HepG2 (cell line): ENCODE data around the gene SLC13A5. TPM values are rescaled to one million over a fixed set of nuclear protein-coding genes. Genes with fewer than 3 reads are reported as not detected.

Experiments used
- KDM5A ChIP-seq: fragments of 200-600 bp; sonication (generic); IDR thresholded peaks from 2 replicates; pipeline ENCODE4 v1.7.0; 2018; ENCODE audit warnings: antibody characterized with exemption, mild to moderate bottlenecking, low read length, borderline replicate concordance
- MAZ ChIP-seq, 2 experiments: sonication (generic) in 1 of 2; formaldehyde crosslinking in 1 of 2; IDR thresholded peaks; 2 replicates each; pipeline versions ENCODE4 v1.5.0 to v1.6.1; 2012 to 2020; ENCODE audit warnings: low read depth in 2 of 2, mild to moderate bottlenecking in 2 of 2, borderline replicate concordance in 1 of 2, improper control_type of control experiment in 1 of 2, low read length in 1 of 2, missing genetic modification reagents in 1 of 2, moderate library complexity in 1 of 2
- NCOR1 ChIP-seq: fragments of 200-600 bp; sonication (generic); IDR thresholded peaks from 2 replicates; pipeline ENCODE4 v1.7.0; 2017; ENCODE audit warnings: antibody characterized with exemption, low read length, borderline replicate concordance
- PATZ1 ChIP-seq: sonication (generic); formaldehyde crosslinking; IDR thresholded peaks from 2 replicates; pipeline ENCODE4 v1.4.0; 2020; ENCODE audit warnings: missing genetic modification reagents
- RBAK ChIP-seq: sonication (generic); formaldehyde crosslinking; IDR thresholded peaks from 2 replicates; pipeline ENCODE4 v1.5.1; 2020; ENCODE audit warnings: mild to moderate bottlenecking, missing genetic modification reagents
- RCOR2 ChIP-seq: IDR thresholded peaks from 2 replicates; pipeline ENCODE4 v1.6.1; 2016; ENCODE audit warnings: missing biosample characterization, missing genetic modification reagents
- RORA ChIP-seq: sonication (generic); formaldehyde crosslinking; IDR thresholded peaks from 2 replicates; pipeline ENCODE4 v1.5.0; 2020; ENCODE audit warnings: mild to moderate bottlenecking, missing genetic modification reagents, moderate library complexity
- SCMH1 ChIP-seq: sonication (generic); formaldehyde crosslinking; IDR thresholded peaks from 2 replicates; pipeline ENCODE4 v1.9.0; 2021; ENCODE audit warnings: missing genetic modification reagents, mild to moderate bottlenecking, borderline replicate concordance
- TMF1 ChIP-seq: sonication (generic); formaldehyde crosslinking; IDR thresholded peaks from 2 replicates; pipeline ENCODE4 v1.8.1; 2022; ENCODE audit warnings: low read depth, missing genetic modification reagents
- ZNF230 ChIP-seq: sonication (generic); formaldehyde crosslinking; IDR thresholded peaks from 2 replicates; pipeline ENCODE4 v1.4.0; 2020; ENCODE audit warnings: mild to moderate bottlenecking, missing genetic modification reagents
- ZNF335 ChIP-seq: sonication (generic); formaldehyde crosslinking; IDR thresholded peaks from 2 replicates; pipeline ENCODE4 v1.4.0; 2020; ENCODE audit warnings: missing genetic modification reagents
- ZNF547 ChIP-seq: sonication (generic); formaldehyde crosslinking; IDR thresholded peaks from 2 replicates; pipeline ENCODE4 v1.5.1; 2020; ENCODE audit warnings: mild to moderate bottlenecking, missing genetic modification reagents
- ZNF550 ChIP-seq: sonication (generic); formaldehyde crosslinking; IDR thresholded peaks from 2 replicates; pipeline ENCODE4 v1.4.0; 2020; ENCODE audit warnings: mild to moderate bottlenecking, missing genetic modification reagents, borderline replicate concordance
- ZNF615 ChIP-seq: sonication (generic); formaldehyde crosslinking; IDR thresholded peaks from 2 replicates; pipeline ENCODE4 v1.5.0; 2020; ENCODE audit warnings: mild to moderate bottlenecking, missing genetic modification reagents, borderline replicate concordance
- ZNF709 ChIP-seq: sonication (generic); formaldehyde crosslinking; IDR thresholded peaks from 2 replicates; pipeline ENCODE4 v1.5.0; 2020; ENCODE audit warnings: mild to moderate bottlenecking, missing genetic modification reagents
- ZNF737 ChIP-seq: sonication (generic); formaldehyde crosslinking; IDR thresholded peaks from 2 replicates; pipeline ENCODE4 v1.5.0; 2020; ENCODE audit warnings: missing genetic modification reagents, mild to moderate bottlenecking, borderline replicate concordance
- ZNF768 ChIP-seq: sonication (generic); formaldehyde crosslinking; IDR thresholded peaks from 2 replicates; pipeline ENCODE4 v1.4.0; 2020; ENCODE audit warnings: missing genetic modification reagents
- ZNF777 ChIP-seq: sonication (generic); formaldehyde crosslinking; IDR thresholded peaks from 2 replicates; pipeline ENCODE4 v1.4.0; 2020; ENCODE audit warnings: missing genetic modification reagents
- ZNF781 ChIP-seq: sonication (generic); formaldehyde crosslinking; IDR thresholded peaks from 2 replicates; pipeline ENCODE4 v1.5.1; 2020; ENCODE audit warnings: borderline replicate concordance, mild to moderate bottlenecking, missing genetic modification reagents; ENCODE audit errors: not compliant biosample characterization
- ZSCAN25 ChIP-seq: sonication (generic); formaldehyde crosslinking; IDR thresholded peaks from 2 replicates; pipeline ENCODE4 v1.8.0; 2022; ENCODE audit warnings: mild to moderate bottlenecking, missing genetic modification reagents
- polyA plus RNA-seq, 8 experiments: library from polyadenylated mRNA; depleted of rRNA in 3 of 8; stranded (reverse) in 7 of 8; unstranded in 1 of 8; fragments of >200 nt; fragmentation: Illumina TruSeq in 4 of 8; extraction: Trizol in 4 of 8; gene quantifications; 2 replicates each; pipeline versions ENCODE4 v1.2.1 to v1.2.3, GENCODE V29; 2011 to 2016; ENCODE audit warnings: low read depth in 4 of 8, missing spikeins in 1 of 8, mixed read lengths in 1 of 8; ENCODE audit not compliant: insufficient read depth in 1 of 8
- total RNA-seq, 5 experiments: library from RNA; depleted of rRNA; stranded (reverse); fragments of >200 nt; fragmentation: Illumina TruSeq; extraction: Trizol; gene quantifications; 2 replicates each; pipeline ENCODE4 v1.2.3, GENCODE V29; 2016; ENCODE audit warnings: low read depth in 1 of 5
- TF ChIP-seq, protein P1 (sequence below): sonication (generic); formaldehyde crosslinking; IDR thresholded peaks from 2 replicates; pipeline ENCODE4 v1.5.1; 2020; ENCODE audit warnings: missing genetic modification reagents, mild to moderate bottlenecking, borderline replicate concordance

Gene SLC13A5
- total and polyA plus RNA-seq, 2 of the 13 experiments (the other 11 are each of a cell fraction or from before 2014, with no cell fraction given) = 42.8 to 310 TPM

DNA sequence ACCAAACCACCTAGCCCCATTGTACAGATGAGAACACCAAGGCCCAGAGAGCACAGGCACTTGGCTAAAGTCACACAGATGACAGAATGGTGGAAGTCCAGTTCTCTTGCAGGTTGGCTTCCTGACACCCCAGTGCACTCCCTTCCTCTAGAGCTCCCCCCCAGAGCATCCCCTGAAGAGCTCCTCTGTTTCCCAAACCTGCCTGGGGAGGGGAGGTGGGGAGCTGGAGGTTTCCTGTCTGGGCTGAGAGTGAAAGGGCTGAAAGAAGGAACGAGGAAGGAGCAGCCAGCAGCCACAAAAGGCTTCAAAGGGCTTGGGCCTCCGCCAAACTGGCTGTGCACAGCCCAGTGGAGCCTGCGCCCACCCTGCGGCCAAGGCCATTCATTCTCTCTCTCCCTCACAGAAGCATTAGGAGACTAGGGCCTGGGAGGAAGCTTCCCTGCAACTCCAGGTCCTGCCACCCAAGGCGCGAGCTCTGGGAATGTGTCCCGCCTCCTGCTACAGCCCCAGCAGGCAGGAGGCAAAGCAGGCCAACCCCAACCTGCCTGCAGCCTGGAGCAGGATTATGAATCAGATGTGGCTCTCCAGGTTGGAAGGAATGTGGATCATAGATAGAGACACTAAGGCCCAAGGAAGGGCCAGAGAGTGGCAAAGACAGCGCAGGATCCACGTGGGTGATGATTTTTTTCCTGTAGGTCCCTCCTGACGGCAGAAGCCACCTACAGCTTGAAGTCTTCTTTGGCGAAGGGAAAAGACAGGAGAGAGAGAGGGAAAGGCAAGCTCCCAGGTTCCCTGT lies 913 bp downstream of the SLC13A5 start (continued):
- TF ChIP-seq PATZ1 (CRISPR knock-in tag) = peak; percentile 30
- 0 out of 2 replicates have a peak, but pooled peaks have one; percentile 15 for TF ChIP-seq ZNF550 (CRISPR knock-in tag)
- TF ChIP-seq ZNF335 (CRISPR knock-in tag) = no peak
- TF ChIP-seq SCMH1 = no peak
- TF ChIP-seq MAZ (IDR thresholded peaks at IDR 0.05; ENCODE audit: borderline replicate concordance, low read depth, low read length) = no peak
- TF ChIP-seq MAZ (CRISPR knock-in tag; IDR thresholded peaks at IDR 0.05; ENCODE audit: low read depth) = peak; percentile 10; the same call in 1 of the 2 replicates
- TF ChIP-seq ZNF709 (CRISPR knock-in tag) = no peak
- 0 out of 2 replicates have a peak, but pooled peaks have one; percentile 32 for TF ChIP-seq ZNF737 (CRISPR knock-in tag)
- TF ChIP-seq RCOR2 = peak; percentile 91; the same call in 1 of the 2 replicates
- no peak for TF ChIP-seq RORA (CRISPR knock-in tag)
- peak; percentile 16; the same call in 1 of the 2 replicates for TF ChIP-seq ZNF547
- TF ChIP-seq, protein P1, sequence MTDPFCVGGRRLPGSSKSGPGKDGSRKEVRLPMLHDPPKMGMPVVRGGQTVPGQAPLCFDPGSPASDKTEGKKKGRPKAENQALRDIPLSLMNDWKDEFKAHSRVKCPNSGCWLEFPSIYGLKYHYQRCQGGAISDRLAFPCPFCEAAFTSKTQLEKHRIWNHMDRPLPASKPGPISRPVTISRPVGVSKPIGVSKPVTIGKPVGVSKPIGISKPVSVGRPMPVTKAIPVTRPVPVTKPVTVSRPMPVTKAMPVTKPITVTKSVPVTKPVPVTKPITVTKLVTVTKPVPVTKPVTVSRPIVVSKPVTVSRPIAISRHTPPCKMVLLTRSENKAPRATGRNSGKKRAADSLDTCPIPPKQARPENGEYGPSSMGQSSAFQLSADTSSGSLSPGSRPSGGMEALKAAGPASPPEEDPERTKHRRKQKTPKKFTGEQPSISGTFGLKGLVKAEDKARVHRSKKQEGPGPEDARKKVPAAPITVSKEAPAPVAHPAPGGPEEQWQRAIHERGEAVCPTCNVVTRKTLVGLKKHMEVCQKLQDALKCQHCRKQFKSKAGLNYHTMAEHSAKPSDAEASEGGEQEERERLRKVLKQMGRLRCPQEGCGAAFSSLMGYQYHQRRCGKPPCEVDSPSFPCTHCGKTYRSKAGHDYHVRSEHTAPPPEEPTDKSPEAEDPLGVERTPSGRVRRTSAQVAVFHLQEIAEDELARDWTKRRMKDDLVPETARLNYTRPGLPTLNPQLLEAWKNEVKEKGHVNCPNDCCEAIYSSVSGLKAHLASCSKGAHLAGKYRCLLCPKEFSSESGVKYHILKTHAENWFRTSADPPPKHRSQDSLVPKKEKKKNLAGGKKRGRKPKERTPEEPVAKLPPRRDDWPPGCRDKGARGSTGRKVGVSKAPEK (CRISPR knock-in tag) = peak; percentile 70; the same call in 1 of the 2 replicates
- 0 out of 2 replicates have a peak, but pooled peaks have one; percentile 16 for TF ChIP-seq ZNF615 (CRISPR knock-in tag)
- peak; percentile 44 for TF ChIP-seq ZNF781 (CRISPR knock-in tag)
- TF ChIP-seq ZNF777 (CRISPR knock-in tag) = peak; percentile 9; the same call in 1 of the 2 replicates
- 0 out of 2 replicates have a peak, but pooled peaks have one; percentile 39 for TF ChIP-seq TMF1 (CRISPR knock-in tag)
- TF ChIP-seq ZSCAN25 (CRISPR knock-in tag) = 0 out of 2 replicates have a peak, but pooled peaks have one; percentile 42
- peak; percentile 24; the same call in 1 of the 2 replicates for TF ChIP-seq KDM5A
- no peak; the same call in 1 of the 2 replicates for TF ChIP-seq ZNF768
- TF ChIP-seq ZNF230 (CRISPR knock-in tag) = peak; percentile 1; the same call in 1 of the 2 replicates
- no peak for TF ChIP-seq RBAK
- TF ChIP-seq NCOR1 = peak; percentile 44; the same call in 1 of the 2 replicates
